Measurements from ENCODE around the gene PLA2G3. TPM values are rescaled to one million over a fixed set of nuclear protein-coding genes. Genes with fewer than 3 reads are reported as not detected.
"Not testable (repeated sequence)": the region's sequence is repeated elsewhere in the genome, so short reads cannot be mapped to it uniquely, and the experiment has no call there.

PLA2G3 gene
- polyA plus RNA-seq, 1 donor = 0.01 TPM

DNA sequence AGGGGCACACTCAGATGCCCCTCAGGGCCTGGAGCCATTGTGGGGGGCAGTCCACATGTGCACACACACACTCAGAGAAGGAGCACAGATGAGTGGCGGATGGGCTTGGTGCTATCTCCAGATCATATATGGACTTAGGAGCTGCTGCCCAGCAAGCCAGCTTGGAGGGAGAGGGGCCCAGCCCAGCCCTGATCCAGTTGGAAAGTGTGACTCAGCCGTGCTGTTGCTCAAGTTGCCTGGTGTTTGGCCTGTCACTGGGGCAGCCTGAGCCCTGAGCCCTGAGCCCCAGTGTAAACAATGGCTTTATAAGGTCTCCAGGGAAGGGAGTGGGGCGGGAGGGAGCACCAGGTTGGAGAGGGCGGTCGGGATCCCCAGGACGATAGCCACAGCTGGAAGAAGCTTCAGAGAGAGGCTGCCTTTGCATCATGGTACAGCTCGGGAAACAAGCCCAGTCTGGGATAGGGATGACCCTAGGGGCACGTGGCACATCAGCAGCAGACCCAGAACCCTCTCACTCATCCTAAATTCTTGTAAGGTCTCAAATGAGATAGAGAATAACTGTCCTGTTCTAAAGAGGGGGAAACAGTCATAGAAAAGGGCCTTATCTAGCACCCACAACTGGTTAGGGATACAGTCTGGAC lies 37.7 kb downstream of the PLA2G3 start:
- Histone ChIP-seq H3K4me3 (ENCODE audit: low read length) (no peak overlapping the region), H3K36me3 (ENCODE audit: control insufficient read depth, insufficient read depth, low read length) (peaks cover 68% of the 10 kb centered on the region), H3K27ac (ENCODE audit: low read length) (peak overlapping the region; percentile 64), H3K9me3 (ENCODE audit: control insufficient read depth, low read depth, low read length) (no peaks in the 10 kb centered on the region), H3K4me1 (ENCODE audit: control insufficient read depth, insufficient read depth, low read length) (peaks cover 22% of the 10 kb centered on the region), H3K27me3 (ENCODE audit: control insufficient read depth, insufficient read depth, low read length) (no peaks in the 10 kb centered on the region)
- no CpG with 5 or more reads among the region's 8 CpGs for WGBS (ENCODE audit: insufficient coverage, low lambda C conversion rate)
- DNase-seq = peak; percentile 77 to 85

DNA sequence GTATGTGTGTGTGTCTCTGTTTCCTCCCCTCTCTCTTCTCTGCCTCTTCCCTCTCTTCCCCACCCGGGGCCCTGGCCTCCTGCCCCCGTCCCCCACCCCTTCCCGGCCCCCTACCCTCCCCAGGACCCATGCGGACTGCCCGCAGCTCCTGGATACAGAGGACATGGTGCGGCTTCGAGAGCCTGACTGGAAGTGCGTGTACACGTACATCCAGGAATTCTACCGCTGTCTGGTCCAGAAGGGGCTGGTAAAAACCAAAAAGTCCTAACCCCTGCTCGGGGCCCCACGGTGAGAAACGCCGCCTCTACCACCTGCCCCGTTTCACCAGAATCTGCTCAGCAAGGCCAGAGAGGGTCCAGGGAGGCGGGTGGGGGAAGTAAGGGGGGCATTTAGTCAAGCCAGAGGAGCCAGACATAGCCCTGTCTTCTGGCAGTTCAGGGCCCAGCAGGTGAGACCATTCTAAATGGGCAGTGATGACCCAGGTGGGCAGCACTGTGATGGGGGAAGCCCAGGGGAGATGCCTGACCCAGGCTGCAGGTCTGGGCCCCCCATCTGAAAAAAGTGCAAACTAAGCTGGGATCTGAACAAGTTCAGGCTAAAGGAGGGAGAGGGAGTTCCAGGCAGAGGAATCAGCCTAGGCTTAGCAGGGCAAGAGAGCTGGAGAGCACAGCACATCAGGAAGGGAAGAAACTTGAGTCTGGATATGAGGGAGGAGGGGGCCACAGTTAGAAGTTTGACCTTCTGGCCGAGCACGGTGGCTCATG lies 39.4 kb downstream of the PLA2G3 start:
- Histone ChIP-seq H3K4me3 (ENCODE audit: low read length) (no peak overlapping the region), H3K36me3 (ENCODE audit: control insufficient read depth, insufficient read depth, low read length) (peaks cover 82% of the 10 kb centered on the region), H3K27ac (ENCODE audit: low read length) (no peak overlapping the region), H3K27me3 (ENCODE audit: control insufficient read depth, insufficient read depth, low read length) (no peaks in the 10 kb centered on the region), H3K9me3 (ENCODE audit: control insufficient read depth, low read depth, low read length) (no peaks in the 10 kb centered on the region), H3K4me1 (ENCODE audit: control insufficient read depth, insufficient read depth, low read length) (peaks cover 17% of the 10 kb centered on the region)
- DNase-seq = no peak
- no CpG with 5 or more reads among the region's 18 CpGs for WGBS (ENCODE audit: insufficient coverage, low lambda C conversion rate)

DNA sequence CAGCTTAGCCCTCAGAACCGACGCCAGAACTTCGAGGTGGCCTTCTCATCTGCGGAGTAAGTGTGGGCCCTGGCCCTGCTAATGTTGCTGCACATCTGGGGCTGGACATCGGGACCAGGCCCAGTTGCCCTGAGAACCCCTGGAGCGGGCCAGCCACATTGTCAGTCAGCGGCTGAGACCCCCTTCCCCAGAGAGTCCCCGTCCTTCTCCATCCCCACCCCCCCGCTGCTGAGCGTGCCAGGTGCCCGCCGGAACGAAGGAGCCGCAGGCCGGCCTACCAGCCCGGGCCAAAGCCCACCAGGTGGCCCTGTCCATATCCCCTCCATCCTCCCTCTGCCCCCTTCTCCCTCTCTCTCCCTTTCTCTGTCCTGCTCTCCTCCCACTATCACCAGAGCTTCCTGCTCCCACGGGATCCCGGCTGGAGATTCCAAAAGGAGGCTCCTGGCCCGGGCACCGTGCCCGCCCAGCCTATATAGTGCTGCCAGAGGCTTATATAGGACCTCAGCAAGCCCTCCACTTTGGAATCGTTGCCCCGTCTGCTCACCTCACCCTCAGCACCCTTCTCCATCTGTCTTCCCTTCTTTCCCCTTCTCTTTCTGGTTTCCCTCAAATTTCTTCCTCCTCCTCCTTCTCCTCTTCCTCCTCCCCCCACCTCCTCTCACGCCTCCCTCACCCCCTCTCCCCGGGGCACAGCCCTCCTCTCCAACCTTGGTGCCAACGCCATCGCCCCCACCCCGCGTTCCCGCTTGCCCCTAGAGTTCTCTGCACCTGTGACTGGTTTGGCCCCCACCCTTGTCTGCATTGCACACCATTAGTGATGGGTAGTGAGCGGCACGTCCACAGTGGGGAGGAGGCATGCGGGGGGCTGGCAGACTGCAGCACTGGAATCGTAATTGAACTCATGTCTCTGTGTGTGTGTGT lies 40.2 kb downstream of the PLA2G3 start:
- H3K27me3 ChIP-seq (ENCODE audit: control insufficient read depth, insufficient read depth, low read length) = no peaks in the 10 kb centered on the region
- DNase-seq = no peak
- H3K36me3 ChIP-seq (ENCODE audit: control insufficient read depth, insufficient read depth, low read length) = peaks cover 86% of the 10 kb centered on the region
- WGBS (ENCODE audit: insufficient coverage, low lambda C conversion rate) = no CpG with 5 or more reads among the region's 34 CpGs
- peaks cover 17% of the 10 kb centered on the region for H3K4me1 ChIP-seq (ENCODE audit: control insufficient read depth, insufficient read depth, low read length)
- no peak overlapping the region for H3K27ac ChIP-seq (ENCODE audit: low read length)
- no peaks in the 10 kb centered on the region for H3K9me3 ChIP-seq (ENCODE audit: control insufficient read depth, low read depth, low read length)
- H3K4me3 ChIP-seq (ENCODE audit: low read length) = no peak overlapping the region

DNA sequence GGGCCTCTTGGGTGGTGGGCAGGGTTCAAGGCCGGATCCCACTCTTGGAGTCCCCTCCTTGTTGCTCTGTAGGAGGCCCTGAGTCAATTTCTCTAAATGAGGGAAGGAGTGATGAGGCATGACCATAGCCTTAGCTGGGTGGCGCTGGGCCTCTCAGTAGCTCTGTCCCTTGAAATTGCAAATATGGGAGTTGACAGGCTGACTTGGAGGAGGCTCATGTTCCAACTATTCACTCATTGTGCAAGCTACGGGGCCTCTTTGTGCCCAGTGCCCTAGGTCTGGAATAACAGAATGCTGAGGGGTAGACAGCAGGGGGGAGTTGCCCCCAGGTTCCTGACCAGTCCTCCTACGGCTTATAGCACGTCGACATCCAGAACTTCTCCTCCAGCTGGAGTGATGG lies 40.9 kb downstream of the PLA2G3 start:
- WGBS (ENCODE audit: insufficient coverage, low lambda C conversion rate) = no CpG with 5 or more reads among the region's 6 CpGs
- Histone ChIP-seq H3K4me1 (ENCODE audit: control insufficient read depth, insufficient read depth, low read length) (peaks cover 17% of the 10 kb centered on the region), H3K9me3 (ENCODE audit: control insufficient read depth, low read depth, low read length) (no peaks in the 10 kb centered on the region), H3K36me3 (ENCODE audit: control insufficient read depth, insufficient read depth, low read length) (peaks cover 88% of the 10 kb centered on the region), H3K4me3 (ENCODE audit: low read length) (no peak overlapping the region), H3K27ac (ENCODE audit: low read length) (no peak overlapping the region), H3K27me3 (ENCODE audit: control insufficient read depth, insufficient read depth, low read length) (no peaks in the 10 kb centered on the region)
- no peak for DNase-seq

DNA sequence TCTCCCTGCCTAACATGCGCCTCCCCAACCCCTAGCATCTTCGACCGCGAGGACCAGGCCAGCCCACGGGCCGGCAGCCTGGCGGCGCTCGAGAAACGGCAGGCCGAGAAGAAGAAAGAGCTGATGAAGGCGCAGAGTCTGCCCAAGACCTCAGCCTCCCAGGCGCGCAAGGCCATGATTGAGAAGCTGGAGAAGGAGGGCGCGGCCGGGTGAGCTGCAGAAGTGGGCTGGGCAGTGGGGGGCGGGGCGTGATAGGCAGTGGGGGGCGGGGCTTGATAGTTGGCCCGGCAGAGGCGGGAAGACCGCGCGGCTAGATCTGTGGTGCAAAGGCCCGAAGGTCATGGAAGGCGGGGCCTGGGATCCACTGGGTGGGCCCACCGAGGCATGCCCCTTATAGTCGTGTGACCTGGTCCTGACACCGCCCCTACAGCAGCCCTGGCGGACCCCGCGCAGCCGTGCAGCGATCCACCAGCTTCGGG lies 41.6 kb downstream of the PLA2G3 start:
- no peaks in the 10 kb centered on the region for H3K27me3 ChIP-seq (ENCODE audit: control insufficient read depth, insufficient read depth, low read length)
- no peaks in the 10 kb centered on the region for H3K9me3 ChIP-seq (ENCODE audit: control insufficient read depth, low read depth, low read length)
- H3K27ac ChIP-seq (ENCODE audit: low read length) = no peak overlapping the region
- H3K4me3 ChIP-seq (ENCODE audit: low read length) = no peak overlapping the region
- no peak for DNase-seq
- WGBS (ENCODE audit: insufficient coverage, low lambda C conversion rate) = no CpG with 5 or more reads among the region's 36 CpGs
- peaks cover 88% of the 10 kb centered on the region for H3K36me3 ChIP-seq (ENCODE audit: control insufficient read depth, insufficient read depth, low read length)
- peaks cover 17% of the 10 kb centered on the region for H3K4me1 ChIP-seq (ENCODE audit: control insufficient read depth, insufficient read depth, low read length)

DNA sequence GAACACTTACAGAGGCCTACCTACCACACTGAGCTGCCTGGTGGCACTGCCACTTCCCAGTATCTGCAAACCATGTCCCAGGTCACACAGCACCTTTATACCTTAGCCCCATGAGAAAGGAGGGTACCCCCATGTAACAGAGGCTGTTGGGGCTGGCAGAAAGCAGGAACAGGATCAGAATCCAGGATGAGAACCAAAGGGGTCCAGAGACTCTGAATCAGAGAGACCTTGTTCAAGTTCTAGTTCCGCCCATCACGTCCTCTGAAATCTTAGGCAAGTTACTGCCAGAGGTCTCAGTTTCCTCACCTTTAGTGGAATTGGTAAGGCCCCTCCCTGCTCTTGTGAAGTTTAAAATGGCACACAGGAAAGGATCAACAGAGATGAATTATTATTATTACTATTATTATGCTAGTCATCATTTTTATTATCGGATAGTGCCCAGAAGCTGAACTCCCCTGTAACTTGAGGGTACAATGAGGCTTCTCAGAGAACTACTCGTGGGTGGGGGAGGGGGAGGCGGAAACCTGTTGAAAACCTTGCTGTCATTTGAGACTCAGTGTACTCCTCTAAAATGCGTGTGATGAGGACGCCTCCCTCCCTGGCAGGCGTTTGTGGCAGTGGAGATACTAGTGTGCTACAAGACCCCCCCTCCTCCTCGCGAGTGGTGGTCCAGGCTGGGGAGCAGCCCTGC lies 42.2 kb downstream of the PLA2G3 start:
- H3K9me3 ChIP-seq (ENCODE audit: control insufficient read depth, low read depth, low read length) = no peaks in the 10 kb centered on the region
- H3K27ac ChIP-seq (ENCODE audit: low read length) = no peak overlapping the region
- no peak for DNase-seq
- H3K36me3 ChIP-seq (ENCODE audit: control insufficient read depth, insufficient read depth, low read length) = peaks cover 89% of the 10 kb centered on the region
- peaks cover 14% of the 10 kb centered on the region for H3K4me1 ChIP-seq (ENCODE audit: control insufficient read depth, insufficient read depth, low read length)
- WGBS (ENCODE audit: insufficient coverage, low lambda C conversion rate) = no CpG with 5 or more reads among the region's 10 CpGs
- H3K27me3 ChIP-seq (ENCODE audit: control insufficient read depth, insufficient read depth, low read length) = no peaks in the 10 kb centered on the region
- no peak overlapping the region for H3K4me3 ChIP-seq (ENCODE audit: low read length)

DNA sequence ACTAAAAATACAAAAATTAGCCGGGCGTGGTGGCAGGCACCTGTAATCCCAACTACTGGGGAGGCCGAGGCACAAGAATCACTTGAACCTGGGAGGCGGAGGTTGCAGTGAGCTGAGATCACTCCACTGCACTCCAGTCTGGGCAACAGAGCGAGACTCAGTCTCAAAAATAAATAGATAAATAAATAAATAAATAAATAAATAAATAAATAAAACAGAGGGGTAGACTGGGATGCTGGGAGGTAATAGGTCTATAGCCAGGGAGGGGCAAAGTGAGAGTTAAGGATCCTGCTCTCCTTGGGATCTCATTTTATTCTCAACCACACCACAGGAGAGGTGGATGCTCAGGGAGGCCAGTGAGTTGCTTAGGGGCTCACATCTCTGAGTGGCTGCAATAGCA lies 42.8 kb downstream of the PLA2G3 start:
- WGBS (ENCODE audit: insufficient coverage, low lambda C conversion rate) = no CpG with 5 or more reads among the region's 5 CpGs
- DNase-seq; H3K27ac ChIP-seq (ENCODE audit: low read length); H3K27me3 ChIP-seq (ENCODE audit: control insufficient read depth, insufficient read depth, low read length); H3K4me3 ChIP-seq (ENCODE audit: low read length); H3K9me3 ChIP-seq (ENCODE audit: control insufficient read depth, low read depth, low read length): not testable (repeated sequence)
- H3K4me1 ChIP-seq (ENCODE audit: control insufficient read depth, insufficient read depth, low read length) = peaks cover 14% of the 10 kb centered on the region
- H3K36me3 ChIP-seq (ENCODE audit: control insufficient read depth, insufficient read depth, low read length) = peaks cover 92% of the 10 kb centered on the region

DNA sequence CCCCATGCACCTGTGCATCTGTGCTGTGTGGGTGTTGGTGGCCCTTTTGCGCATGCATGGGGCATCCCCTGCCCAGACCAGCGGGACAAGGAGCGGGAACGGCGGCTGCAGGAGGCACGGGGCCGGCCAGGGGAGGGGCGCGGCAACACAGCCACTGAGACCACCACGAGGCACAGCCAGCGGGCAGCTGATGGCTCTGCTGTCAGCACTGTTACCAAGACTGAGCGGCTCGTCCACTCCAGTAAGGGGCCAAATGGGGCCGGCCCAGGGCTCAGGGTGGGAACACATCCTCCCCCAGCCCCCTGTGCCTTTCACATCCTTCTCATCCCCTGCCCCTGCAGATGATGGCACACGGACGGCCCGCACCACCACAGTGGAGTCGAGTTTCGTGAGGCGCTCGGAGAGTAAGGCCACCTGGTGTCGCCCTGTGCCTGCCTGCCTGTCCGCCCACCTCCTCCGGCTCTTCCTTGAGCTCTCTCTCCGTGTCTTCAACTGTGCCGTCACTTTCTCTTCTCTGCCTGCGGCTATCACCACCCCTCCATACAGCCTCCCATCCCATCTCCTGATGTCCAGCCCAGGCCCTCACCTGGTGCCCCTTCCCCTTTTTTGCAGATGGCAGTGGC lies 43.5 kb downstream of the PLA2G3 start:
- Histone ChIP-seq H3K27ac (ENCODE audit: low read length) (no peak overlapping the region), H3K36me3 (ENCODE audit: control insufficient read depth, insufficient read depth, low read length) (peaks cover 93% of the 10 kb centered on the region), H3K27me3 (ENCODE audit: control insufficient read depth, insufficient read depth, low read length) (no peaks in the 10 kb centered on the region), H3K4me3 (ENCODE audit: low read length) (no peak overlapping the region), H3K4me1 (ENCODE audit: control insufficient read depth, insufficient read depth, low read length) (peaks cover 8% of the 10 kb centered on the region), H3K9me3 (ENCODE audit: control insufficient read depth, low read depth, low read length) (no peaks in the 10 kb centered on the region)
- no peak for DNase-seq
- 86% methylated on average over 4 of the region's 27 CpGs for WGBS (ENCODE audit: insufficient coverage, low lambda C conversion rate)

DNA sequence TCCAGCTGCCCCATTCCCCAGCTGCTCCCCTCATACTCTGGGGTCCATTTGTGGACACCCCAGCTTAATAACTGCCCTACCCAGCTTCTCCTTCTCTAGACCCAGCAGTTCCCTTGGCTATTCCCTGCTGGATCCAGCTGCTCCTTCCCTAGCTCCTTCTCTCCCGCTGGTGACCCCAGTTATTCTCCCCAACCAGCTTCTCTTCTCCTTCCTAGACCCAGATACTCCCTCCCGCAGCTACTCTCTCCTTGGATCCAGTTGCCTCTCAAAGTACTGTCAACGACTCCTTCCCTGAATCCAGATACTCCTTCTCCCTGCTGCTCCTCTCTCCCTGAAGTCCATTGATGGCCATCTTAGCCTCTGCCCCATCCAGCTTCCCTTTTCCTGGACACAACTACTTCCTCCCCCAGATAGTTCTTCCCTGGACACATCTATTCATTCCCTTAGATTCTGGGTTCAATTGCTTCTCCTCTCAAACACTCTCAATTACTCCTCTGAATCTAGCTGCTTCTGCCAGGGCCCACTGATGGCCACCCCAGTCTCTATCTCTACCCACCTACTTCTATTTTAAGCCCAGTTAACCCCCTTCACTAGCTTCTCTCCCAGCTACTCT lies 44.6 kb downstream of the PLA2G3 start:
- WGBS (ENCODE audit: insufficient coverage, low lambda C conversion rate) = 100% methylated on average over 1 of the region's 3 CpGs
- no peak overlapping the region for H3K4me3 ChIP-seq (ENCODE audit: low read length)
- H3K9me3 ChIP-seq (ENCODE audit: control insufficient read depth, low read depth, low read length) = no peaks in the 10 kb centered on the region
- H3K36me3 ChIP-seq (ENCODE audit: control insufficient read depth, insufficient read depth, low read length) = peaks cover 95% of the 10 kb centered on the region
- H3K27ac ChIP-seq (ENCODE audit: low read length) = no peak overlapping the region
- DNase-seq = no peak
- peaks cover 6% of the 10 kb centered on the region for H3K4me1 ChIP-seq (ENCODE audit: control insufficient read depth, insufficient read depth, low read length)
- no peaks in the 10 kb centered on the region for H3K27me3 ChIP-seq (ENCODE audit: control insufficient read depth, insufficient read depth, low read length)

Data from large intestine (tissue), 3 donors.